ENCODE data around the gene CST5.

DNA sequence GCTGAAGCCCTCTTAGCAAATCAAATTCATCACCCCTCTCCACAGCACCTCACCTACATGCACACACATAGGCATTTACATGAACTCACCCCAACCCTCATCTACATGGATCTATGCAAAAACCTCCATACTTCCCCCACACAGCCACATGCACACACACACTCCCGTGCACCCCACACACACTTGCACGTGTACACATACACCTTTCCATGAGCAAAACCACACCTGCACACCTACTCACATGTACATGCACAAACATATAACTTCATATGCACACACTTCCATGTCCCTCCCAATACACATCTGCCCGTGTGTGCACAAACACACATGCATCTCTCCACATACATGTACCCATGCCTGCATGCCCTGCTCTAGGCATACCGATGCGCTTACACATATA lies 23.3 kb downstream of the CST5 start:
- no peak for TF ChIP-seq SIN3A (IDR thresholded peaks at IDR 0.05; ENCODE audit: borderline replicate concordance, insufficient read depth, low read length)
- no peak for TF ChIP-seq POLR2AphosphoS5 (IDR thresholded peaks at IDR 0.05; ENCODE audit: low read depth, low read length)
- TF ChIP-seq FOXP2 (optimal IDR thresholded peaks at IDR 0.05; ENCODE audit: borderline replicate concordance, extremely low read depth, extremely low read length, insufficient read depth): no peak

Measured in PFSK-1 (cell line).